GM23248 (cell line): ENCODE results near the gene TMTC1.

ENCODE experiments used
- EZH2 ChIP-seq: fragments of 200-600 bp; sonication (generic); IDR thresholded peaks from 2 replicates; pipeline ENCODE4 v1.6.1; 2018; ENCODE audit warnings: antibody characterized with exemption, mild to moderate bottlenecking; ENCODE audit not compliant: insufficient read depth, poor library complexity, severe bottlenecking
- EZH2phosphoT487 ChIP-seq: fragments of 200-600 bp; sonication (generic); IDR thresholded peaks from 2 replicates; pipeline ENCODE4 v1.6.1; 2018; ENCODE audit warnings: antibody characterized with exemption, moderate library complexity, mild to moderate bottlenecking, low read depth; ENCODE audit not compliant: insufficient read depth

DNA sequence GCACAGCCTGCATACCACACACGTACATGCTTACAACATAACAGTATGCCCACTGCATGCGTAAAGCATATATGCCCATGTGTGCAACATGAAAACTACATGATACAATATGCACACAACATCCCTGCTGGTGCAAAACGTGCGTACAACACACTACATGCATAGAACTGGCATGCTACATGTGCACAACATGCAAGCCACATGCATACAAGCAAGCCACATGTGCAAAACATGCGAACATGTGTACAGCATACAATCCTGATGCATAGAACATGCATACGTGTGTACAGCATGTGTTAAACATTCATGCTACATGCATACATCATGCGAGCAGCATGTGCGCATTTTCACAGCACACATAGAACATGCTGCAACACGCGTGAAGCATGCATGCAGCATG lies 8.4 kb upstream of the TMTC1 start:
- TF ChIP-seq EZH2 (no peak), EZH2phosphoT487 (no peak)
